ENCODE measurements around the gene NXPH1. TPM values are rescaled to one million over a fixed set of nuclear protein-coding genes. Genes with fewer than 3 reads are reported as not detected.

The NXPH1 gene
- total and polyA plus RNA-seq, 7 donors: not detected

DNA sequence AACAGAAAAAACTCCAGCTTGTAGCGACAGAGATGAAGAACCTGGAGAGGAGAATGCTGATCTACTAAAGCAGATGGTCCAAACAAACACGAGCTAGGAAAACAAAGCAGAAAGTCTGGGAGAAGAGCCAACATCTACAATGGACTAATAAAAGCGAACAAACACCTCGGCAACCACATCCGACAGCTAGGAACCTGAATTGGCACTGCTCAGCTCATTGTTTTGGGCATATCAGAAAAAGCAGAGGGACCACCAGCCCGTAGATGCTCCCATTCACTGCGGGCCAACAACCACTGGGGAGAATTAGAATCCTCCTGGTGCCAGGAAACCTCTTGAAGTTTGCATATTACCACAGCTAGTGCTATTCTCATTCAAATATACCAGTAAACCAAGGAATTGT is 204.7 kb downstream of the NXPH1 start:
- Histone ChIP-seq H3K9me3 (no peaks in the 10 kb centered on the region), H3K4me1 (no peaks in the 10 kb centered on the region), H3K27me3 (ENCODE audit: insufficient read depth in 3 of 3, low read length in 2 of 3) (no peaks in the 10 kb centered on the region), H3K36me3 (ENCODE audit: insufficient read depth in 1 of 2, low read depth in 1 of 2) (no peaks in the 10 kb centered on the region), H3K27ac (no peak overlapping the region), H3K4me3 (no peak overlapping the region)
- ATAC-seq: no peak
- intact Hi-C loops (cut with DNase I): no loop called here
- no peak for DNase-seq
- WGBS, 3 donors: 12 to 27% (median 26%) methylated on average over 7 of the region's 7 CpGs
- TF ChIP-seq, protein P1, sequence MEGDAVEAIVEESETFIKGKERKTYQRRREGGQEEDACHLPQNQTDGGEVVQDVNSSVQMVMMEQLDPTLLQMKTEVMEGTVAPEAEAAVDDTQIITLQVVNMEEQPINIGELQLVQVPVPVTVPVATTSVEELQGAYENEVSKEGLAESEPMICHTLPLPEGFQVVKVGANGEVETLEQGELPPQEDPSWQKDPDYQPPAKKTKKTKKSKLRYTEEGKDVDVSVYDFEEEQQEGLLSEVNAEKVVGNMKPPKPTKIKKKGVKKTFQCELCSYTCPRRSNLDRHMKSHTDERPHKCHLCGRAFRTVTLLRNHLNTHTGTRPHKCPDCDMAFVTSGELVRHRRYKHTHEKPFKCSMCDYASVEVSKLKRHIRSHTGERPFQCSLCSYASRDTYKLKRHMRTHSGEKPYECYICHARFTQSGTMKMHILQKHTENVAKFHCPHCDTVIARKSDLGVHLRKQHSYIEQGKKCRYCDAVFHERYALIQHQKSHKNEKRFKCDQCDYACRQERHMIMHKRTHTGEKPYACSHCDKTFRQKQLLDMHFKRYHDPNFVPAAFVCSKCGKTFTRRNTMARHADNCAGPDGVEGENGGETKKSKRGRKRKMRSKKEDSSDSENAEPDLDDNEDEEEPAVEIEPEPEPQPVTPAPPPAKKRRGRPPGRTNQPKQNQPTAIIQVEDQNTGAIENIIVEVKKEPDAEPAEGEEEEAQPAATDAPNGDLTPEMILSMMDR (IDR thresholded peaks at IDR 0.05): no peak

DNA sequence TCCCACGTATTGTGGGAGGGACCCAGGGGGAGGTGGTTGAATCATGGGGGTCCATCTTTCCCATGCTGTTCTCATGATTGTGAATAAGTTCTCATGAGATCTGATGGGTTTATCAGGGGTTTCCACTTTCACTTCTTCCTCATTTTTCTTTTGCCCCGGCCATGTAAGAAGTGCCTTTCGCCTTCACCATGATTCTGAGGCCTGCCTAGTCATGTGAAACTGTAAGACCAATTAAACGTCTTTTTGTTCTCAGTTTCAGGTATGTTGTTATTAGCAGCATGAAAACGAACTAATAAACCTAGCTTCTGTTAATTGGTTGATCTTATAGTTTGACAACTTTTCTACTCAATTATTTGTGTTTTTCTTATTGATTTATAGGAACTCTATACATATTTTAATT is 206.3 kb downstream of the NXPH1 start:
- 82 to 83% (median 83%) methylated on average over 5 of the region's 5 CpGs for WGBS, 3 donors
- Histone ChIP-seq H3K9me3 (no peaks in the 10 kb centered on the region), H3K27me3 (ENCODE audit: insufficient read depth in 3 of 3, low read length in 2 of 3) (no peaks in the 10 kb centered on the region), H3K36me3 (ENCODE audit: insufficient read depth in 1 of 2, low read depth in 1 of 2) (no peaks in the 10 kb centered on the region), H3K4me1 (no peaks in the 10 kb centered on the region), H3K27ac (no peak overlapping the region), H3K4me3 (no peak overlapping the region)
- no peak for DNase-seq
- intact Hi-C loops (cut with DNase I): no loop called here
- TF ChIP-seq, protein P1 (IDR thresholded peaks at IDR 0.05): no peak
- ATAC-seq: no peak

DNA sequence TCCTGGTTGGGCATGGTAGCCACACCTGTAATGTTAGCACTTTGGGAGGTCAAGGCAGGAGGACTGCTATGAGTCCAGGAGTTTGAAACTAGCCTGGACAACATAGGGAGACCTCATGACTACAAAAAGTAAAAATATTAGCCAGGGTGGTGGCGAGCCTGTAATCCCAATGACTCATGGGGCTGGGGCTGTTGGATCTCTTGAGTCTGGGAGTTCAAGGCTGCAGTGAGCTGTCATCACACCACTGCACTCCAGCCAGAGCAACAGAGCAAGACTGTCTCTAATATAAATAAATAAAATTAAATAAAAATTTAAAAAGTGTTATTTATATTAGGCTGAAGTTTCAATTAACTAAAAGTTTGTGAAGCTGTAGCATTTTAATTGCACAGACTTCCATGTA is 207.3 kb downstream of the NXPH1 start:
- intact Hi-C loops (cut with DNase I): no loop called here
- no peak overlapping the region for H3K4me3 ChIP-seq
- H3K36me3 ChIP-seq (ENCODE audit: insufficient read depth in 1 of 2, low read depth in 1 of 2): no peaks in the 10 kb centered on the region
- H3K4me1 ChIP-seq: no peaks in the 10 kb centered on the region
- H3K27me3 ChIP-seq (ENCODE audit: insufficient read depth in 3 of 3, low read length in 2 of 3): no peaks in the 10 kb centered on the region
- 43 to 77% (median 50%) methylated on average over 1 of the region's 1 CpG for WGBS, 3 donors
- no peak for ATAC-seq
- DNase-seq: no peak
- H3K9me3 ChIP-seq: no peaks in the 10 kb centered on the region
- TF ChIP-seq, protein P1 (IDR thresholded peaks at IDR 0.05): no peak
- no peak overlapping the region for H3K27ac ChIP-seq

DNA sequence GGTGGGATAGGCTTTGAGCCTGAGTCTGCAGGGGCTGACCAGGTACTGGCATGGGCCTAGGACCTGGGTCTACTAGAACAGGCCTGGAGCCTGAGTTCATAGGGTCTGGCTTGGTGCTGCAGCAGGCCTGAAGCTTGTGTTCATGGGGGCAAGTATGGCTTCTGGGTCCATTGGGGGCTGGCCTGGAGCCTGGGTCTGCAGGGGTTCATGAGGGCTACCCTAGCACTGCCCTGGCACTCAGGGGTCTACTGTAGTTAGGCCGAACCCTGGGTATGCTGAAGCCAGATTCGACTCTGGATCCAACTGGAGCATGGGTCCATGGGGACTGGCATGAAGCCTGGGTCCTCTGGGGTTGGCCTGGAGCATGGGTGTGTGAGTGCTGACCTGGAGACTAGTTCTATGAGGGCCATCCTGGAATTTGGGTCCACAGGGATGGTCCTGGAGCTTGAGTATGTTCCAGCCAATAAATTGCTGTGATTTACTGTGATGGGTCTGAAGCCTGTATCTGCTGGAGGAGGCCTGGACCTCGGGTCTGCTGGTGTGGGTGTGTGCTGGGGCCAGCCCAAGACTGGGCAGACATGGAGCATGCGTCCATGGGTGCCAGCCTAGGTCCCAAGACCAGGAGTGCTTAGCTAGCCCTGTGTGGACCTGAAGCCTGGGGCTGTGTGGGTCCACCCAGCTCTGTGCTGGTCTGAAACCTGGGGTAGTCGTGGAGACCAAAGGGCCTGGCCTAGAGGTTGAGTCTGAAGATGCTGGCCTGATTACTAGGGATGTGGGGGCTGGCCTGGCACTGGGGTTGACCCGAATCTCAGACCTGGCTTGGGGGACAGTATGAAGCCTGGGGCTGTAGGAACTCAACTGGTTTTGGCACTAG is 235.5 kb downstream of the NXPH1 start:
- 59 to 71% (median 66%) methylated on average over 6 of the region's 6 CpGs for WGBS, 3 donors
- DNase-seq (no peak), ATAC-seq (no peak)
- intact Hi-C loops (cut with DNase I): no loop called here
- H3K9me3 ChIP-seq: no peaks in the 10 kb centered on the region
- no peaks in the 10 kb centered on the region for H3K4me1 ChIP-seq
- no peak overlapping the region for H3K4me3 ChIP-seq
- TF ChIP-seq, protein P1 (IDR thresholded peaks at IDR 0.05): no peak
- H3K27me3 ChIP-seq (ENCODE audit: insufficient read depth in 3 of 3, low read length in 2 of 3): no peaks in the 10 kb centered on the region
- no peak overlapping the region for H3K27ac ChIP-seq
- no peaks in the 10 kb centered on the region for H3K36me3 ChIP-seq (ENCODE audit: insufficient read depth in 1 of 2, low read depth in 1 of 2)

DNA sequence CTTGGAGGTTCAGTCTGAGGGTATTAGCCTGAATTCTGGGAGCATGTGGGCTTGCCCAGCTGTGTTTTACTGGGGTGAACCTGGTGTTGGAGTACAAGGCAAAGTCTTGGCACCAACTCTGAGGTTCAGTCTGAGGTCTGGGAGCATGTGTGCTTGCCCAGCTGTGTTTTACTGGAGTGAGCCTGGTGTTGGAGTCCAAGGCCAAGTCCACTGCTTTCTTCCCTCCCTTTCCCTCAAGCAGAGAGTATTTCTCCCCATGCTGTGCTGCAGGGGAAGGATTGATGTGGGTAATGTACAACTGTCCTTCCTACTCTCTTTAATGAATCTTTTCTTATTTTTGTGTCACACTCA is 236.1 kb downstream of the NXPH1 start:
- TF ChIP-seq, protein P1 (IDR thresholded peaks at IDR 0.05): no peak
- Histone ChIP-seq H3K9me3 (no peaks in the 10 kb centered on the region), H3K27me3 (ENCODE audit: insufficient read depth in 3 of 3, low read length in 2 of 3) (no peaks in the 10 kb centered on the region), H3K4me1 (no peaks in the 10 kb centered on the region), H3K36me3 (ENCODE audit: insufficient read depth in 1 of 2, low read depth in 1 of 2) (no peaks in the 10 kb centered on the region), H3K4me3 (no peak overlapping the region), H3K27ac (no peak overlapping the region)
- no peak for DNase-seq
- intact Hi-C loops (cut with DNase I): no loop called here
- ATAC-seq: no peak
